Loucy (cell line): ENCODE measurements around the gene ZFP3.

Source experiments
- H2AFZ ChIP-seq: fragments of 200-600 bp; sonication (generic); 2 replicates; pipeline ENCODE4 v1.6.0; 2016; ENCODE audit warnings: antibody characterized with exemption, mild to moderate bottlenecking, low read length, moderate library complexity
- H3F3A ChIP-seq: fragments of 200-600 bp; 2 replicates; pipeline ENCODE4 v1.6.0; 2016; ENCODE audit warnings: antibody characterized with exemption, low read depth, mild to moderate bottlenecking
- H3K27me3 ChIP-seq: fragments of 200-600 bp; sonication (generic); 2 replicates; pipeline ENCODE4 v1.6.1; 2014; ENCODE audit warnings: low read length, mild to moderate bottlenecking; ENCODE audit not compliant: insufficient read depth, poor library complexity, severe bottlenecking
- H3K36me3 ChIP-seq: fragments of 200-600 bp; sonication (generic); 2 replicates; pipeline ENCODE4 v1.6.1; 2016; ENCODE audit warnings: low read length; ENCODE audit not compliant: insufficient read depth
- H3K4me1 ChIP-seq: fragments of 200-600 bp; sonication (generic); 2 replicates; pipeline ENCODE4 v1.5.1; 2014; ENCODE audit warnings: low read length, mild to moderate bottlenecking; ENCODE audit not compliant: insufficient read depth, poor library complexity, severe bottlenecking
- H3K4me2 ChIP-seq: fragments of 200-600 bp; sonication (generic); 2 replicates; pipeline ENCODE4 v1.6.0; 2014; ENCODE audit warnings: antibody characterized with exemption, low read length, low read depth, mild to moderate bottlenecking; ENCODE audit not compliant: poor library complexity, severe bottlenecking
- H3K4me3 ChIP-seq: fragments of 200-600 bp; sonication (generic); 2 replicates; pipeline ENCODE4 v1.5.1; 2014; ENCODE audit warnings: low read length, mild to moderate bottlenecking, mixed read lengths; ENCODE audit not compliant: poor library complexity, severe bottlenecking
- H3K79me2 ChIP-seq: fragments of 200-600 bp; sonication (generic); 2 replicates; pipeline ENCODE4 v1.6.1; 2014; ENCODE audit warnings: low read length; ENCODE audit not compliant: insufficient read depth
- H3K9ac ChIP-seq: fragments of 200-600 bp; sonication (generic); 2 replicates; pipeline ENCODE4 v1.6.0; 2014; ENCODE audit warnings: mild to moderate bottlenecking, low read depth, low read length, moderate library complexity; ENCODE audit not compliant: poor library complexity, severe bottlenecking
- H3K9me2 ChIP-seq: fragments of 200-600 bp; sonication (generic); replicated peaks from 2 replicates; pipeline ENCODE4 v1.6.1; 2016; ENCODE audit warnings: low read depth, low read length, mixed read lengths
- H3K9me3 ChIP-seq: fragments of 200-600 bp; sonication (generic); 2 replicates; pipeline ENCODE4 v1.6.1; 2014; ENCODE audit warnings: mild to moderate bottlenecking, antibody characterized with exemption, low read length, low read depth; ENCODE audit not compliant: insufficient read depth
- H4K20me1 ChIP-seq: fragments of 200-600 bp; sonication (generic); 2 replicates; pipeline ENCODE4 v1.6.0; 2014; ENCODE audit warnings: antibody characterized with exemption, low read length, mild to moderate bottlenecking; ENCODE audit not compliant: insufficient read depth, poor library complexity, severe bottlenecking
- CTCF ChIP-seq: fragments of 200-600 bp; sonication (generic); conservative IDR thresholded peaks from 2 replicates; pipeline ENCODE4 v1.5.1; 2014; ENCODE audit warnings: mild to moderate bottlenecking, antibody characterized with exemption, low read length
- EZH2phosphoT487 ChIP-seq: fragments of 200-600 bp; IDR thresholded peaks from 2 replicates; pipeline ENCODE4 v1.6.1; 2018; ENCODE audit warnings: antibody characterized with exemption, mild to moderate bottlenecking, moderate library complexity, borderline replicate concordance

ZFP3 gene

DNA sequence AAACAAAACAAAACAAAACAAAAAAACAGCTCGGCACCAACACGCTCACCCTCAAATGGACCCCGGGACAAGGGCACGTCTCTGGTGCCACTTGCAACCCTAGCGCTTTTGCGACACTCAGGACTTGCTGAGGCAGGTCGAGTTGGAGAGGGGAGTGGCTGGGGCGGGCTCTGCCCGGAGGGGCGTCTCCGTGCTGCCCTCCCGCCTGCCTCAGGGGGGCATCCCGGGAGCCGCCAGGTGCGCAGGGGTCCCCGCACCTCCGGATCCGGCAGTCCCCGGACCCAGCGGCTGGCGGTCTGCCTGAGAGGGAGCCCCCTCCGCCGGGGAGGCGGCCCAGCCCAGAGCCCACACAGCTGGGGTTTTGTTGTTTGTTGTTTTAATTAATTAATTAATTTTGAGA lies 43.0 kb upstream of the ZFP3 start, which contains the start of gene SLC52A1:
Gene SLC52A1 (minus strand): TSS at position 112 of the 400 bp plus-strand sequence. CDS start 820 bp downstream, outside the sequence.
- Histone ChIP-seq H2AFZ (no peak within 1 kb of the TSS), H3K9me2 (no peaks in the 10 kb centered on the region), H3K79me2 (no peaks in the 10 kb centered on the region), H3K9me3 (no peaks in the 10 kb centered on the region), H3K4me1 (no peaks in the 10 kb centered on the region), H3K36me3 (no peaks in the 10 kb centered on the region), H3K27me3 (no peaks in the 10 kb centered on the region), H3F3A (no peaks in the 10 kb centered on the region), H3K9ac (no peak within 1 kb of the TSS), H4K20me1 (no peaks in the 10 kb centered on the region), H3K4me3 (no peak within 1 kb of the TSS), H3K4me2 (no peak within 1 kb of the TSS)
- TF ChIP-seq CTCF: no peak
- TF ChIP-seq EZH2phosphoT487: no peak

DNA sequence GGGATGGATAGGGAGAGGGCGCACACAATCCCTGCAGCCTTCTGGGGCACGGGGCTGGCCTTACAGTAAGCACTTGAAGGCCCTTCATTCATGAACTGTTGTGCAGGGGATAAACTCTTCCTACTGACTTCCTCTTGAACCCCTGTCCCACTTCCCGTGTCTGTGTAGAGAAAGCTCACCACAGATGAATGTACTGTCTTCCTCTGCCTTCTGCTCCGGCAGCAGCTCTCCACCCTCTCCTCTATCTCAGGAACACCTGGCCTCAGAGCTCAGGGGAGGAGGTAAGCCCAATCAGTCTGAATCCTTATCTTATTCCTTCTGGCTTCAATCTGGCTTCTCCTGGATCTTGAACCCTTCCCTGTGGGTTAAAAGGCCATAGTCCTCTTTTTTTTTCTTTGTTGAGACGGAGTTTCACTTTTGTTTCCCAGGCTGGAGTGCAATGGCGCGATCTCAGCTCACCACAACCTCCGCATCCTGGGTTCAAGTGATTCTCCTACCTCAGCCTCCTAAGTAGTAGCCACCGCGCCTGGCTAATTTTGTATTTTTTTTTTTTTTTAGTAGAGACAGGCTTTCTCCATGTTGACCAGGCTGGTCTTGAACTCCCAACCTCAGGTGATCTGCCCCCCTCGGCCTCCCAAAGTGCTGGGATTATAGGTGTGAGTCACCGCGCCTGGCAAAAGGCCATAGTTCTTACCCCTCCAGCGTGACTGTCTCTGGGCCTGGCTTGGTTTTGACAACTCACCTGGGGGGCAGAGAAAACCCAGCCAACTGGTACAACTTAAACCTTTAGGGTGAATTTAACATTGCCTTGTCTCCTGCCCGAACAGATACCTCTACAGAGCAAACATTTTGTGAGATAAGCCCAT lies 35.9 kb upstream of the ZFP3 start:
- peak overlapping the region; percentile 46 for H3K4me2 ChIP-seq
- peaks cover 7% of the 10 kb centered on the region for H3K4me1 ChIP-seq
- peak overlapping the region; percentile 44 for H3K4me3 ChIP-seq
- H3F3A ChIP-seq: no peaks in the 10 kb centered on the region
- no peaks in the 10 kb centered on the region for H3K36me3 ChIP-seq
- no peaks in the 10 kb centered on the region for H3K9me3 ChIP-seq
- H2AFZ ChIP-seq: peak overlapping the region; percentile 81
- no peak overlapping the region for H3K9ac ChIP-seq
- no peaks in the 10 kb centered on the region for H3K9me2 ChIP-seq
- no peaks in the 10 kb centered on the region for H4K20me1 ChIP-seq
- H3K27me3 ChIP-seq: no peaks in the 10 kb centered on the region
- TF ChIP-seq CTCF (no peak), EZH2phosphoT487 (no peak)
- no peaks in the 10 kb centered on the region for H3K79me2 ChIP-seq

GRCh38 chr17:5043524-5043923 lies 34.7 kb upstream of the ZFP3 start:
- Histone ChIP-seq H3K79me2 (no peaks in the 10 kb centered on the region), H2AFZ (no peak overlapping the region), H3K36me3 (no peaks in the 10 kb centered on the region), H3K9me3 (no peaks in the 10 kb centered on the region), H3K9ac (no peak overlapping the region), H3K4me1 (peaks cover 7% of the 10 kb centered on the region), H3K9me2 (no peaks in the 10 kb centered on the region), H3K4me2 (no peak overlapping the region), H3K4me3 (no peak overlapping the region), H3F3A (no peaks in the 10 kb centered on the region), H3K27me3 (no peaks in the 10 kb centered on the region), H4K20me1 (no peaks in the 10 kb centered on the region)
- no peak for TF ChIP-seq CTCF
- no peak for TF ChIP-seq EZH2phosphoT487
